Activated naive CD8-positive, alpha-beta T cell treated with anti-CD3 and anti-CD28 coated beads, Interleukin-2, amount 10 ng/mL, durations not matched to agents 7 days and 5 days (primary cell): Measurements from ENCODE around the gene METTL22. TPM values are rescaled to one million over a fixed set of nuclear protein-coding genes. Genes with fewer than 3 reads are reported as not detected.

ENCODE experiments used
- ATAC-seq: fragments of 150-1000 bp; cut with Tn5 transposase; one replicate; pipeline ENCODE4 v1.10.0; 2021; ENCODE audit warnings: low read depth, moderate library complexity
- POLR2A ChIA-PET: fragments of 350-600 bp; sonication (Branson Sonifier 250); formaldehyde crosslinking; loops from one replicate; lab custom pipeline; 2021; ENCODE audit warnings: antibody characterized with exemption; lab: Charles Lee
- DNase-seq: peaks from one replicate; pipeline ENCODE4 v3.0.0; 2021
- H3K27ac Mint-ChIP-seq: one replicate; pipeline ENCODE4 v1.8.0; 2022; ENCODE audit warnings: mild to moderate bottlenecking, mixed read lengths
- H3K27me3 Mint-ChIP-seq: one replicate; pipeline ENCODE4 v1.8.0; 2022; ENCODE audit warnings: mild to moderate bottlenecking, moderate library complexity, mixed read lengths
- H3K36me3 Mint-ChIP-seq: one replicate; pipeline ENCODE4 v1.8.0; 2021; ENCODE audit warnings: mild to moderate bottlenecking, mixed read lengths
- H3K4me1 Mint-ChIP-seq: one replicate; pipeline ENCODE4 v1.8.0; 2021; ENCODE audit warnings: mixed read lengths
- H3K4me3 Mint-ChIP-seq: one replicate; pipeline ENCODE4 v1.8.0; 2022; ENCODE audit warnings: mild to moderate bottlenecking, moderate library complexity, mixed read lengths
- H3K9me3 Mint-ChIP-seq: one replicate; pipeline ENCODE4 v1.8.0; 2021; ENCODE audit warnings: mixed read lengths
- total RNA-seq, 2 experiments: library from RNA; stranded (reverse); gene quantifications; one replicate each; pipeline ENCODE4 v1.2.3, GENCODE V29; 2021

Gene METTL22
- total RNA-seq, 2 experiments from 2014 or later = 36.3 to 40.8 TPM

- peaks cover 8% of the 10 kb centered on the region for H3K36me3 Mint-ChIP-seq
- H3K27ac Mint-ChIP-seq = no peak overlapping the region
- no peaks in the 10 kb centered on the region for H3K27me3 Mint-ChIP-seq
Observed at GRCh38 chr16:8685617-8686016, 64.1 kb downstream of the METTL22 start.

GRCh38 chr16:8686031-8686621, 64.6 kb downstream of the METTL22 start:
- Mint-ChIP-seq H3K4me1 (no peaks in the 10 kb centered on the region), H3K36me3 (peaks cover 8% of the 10 kb centered on the region), H3K9me3 (peaks cover 14% of the 10 kb centered on the region), H3K4me3 (no peak overlapping the region), H3K27me3 (no peaks in the 10 kb centered on the region), H3K27ac (no peak overlapping the region)
- POLR2A ChIA-PET = no interaction called here
- DNase-seq = no peak
- ATAC-seq = no peak

More at GRCh38 chr16:8685617-8686016, 64.1 kb downstream of the METTL22 start:
- no peak for ATAC-seq
- no peak for DNase-seq
- Mint-ChIP-seq H3K4me3 (no peak overlapping the region), H3K4me1 (no peaks in the 10 kb centered on the region), H3K9me3 (peaks cover 12% of the 10 kb centered on the region)
- POLR2A ChIA-PET = no interaction called here

- peaks cover 14% of the 10 kb centered on the region for H3K9me3 Mint-ChIP-seq
- no peak overlapping the region for H3K4me3 Mint-ChIP-seq
- no peak overlapping the region for H3K27ac Mint-ChIP-seq
- POLR2A ChIA-PET = no interaction called here
- H3K36me3 Mint-ChIP-seq = peaks cover 8% of the 10 kb centered on the region
- DNase-seq (no peak), ATAC-seq (no peak)
- H3K4me1 Mint-ChIP-seq = no peaks in the 10 kb centered on the region
- H3K27me3 Mint-ChIP-seq = no peaks in the 10 kb centered on the region
Observed at GRCh38 chr16:8686879-8687278, 65.4 kb downstream of the METTL22 start.

- POLR2A ChIA-PET = no interaction called here
- H3K9me3 Mint-ChIP-seq = peaks cover 14% of the 10 kb centered on the region
- H3K27ac Mint-ChIP-seq = no peak overlapping the region
- no peaks in the 10 kb centered on the region for H3K4me1 Mint-ChIP-seq
- DNase-seq = no peak
- no peak for ATAC-seq
- peaks cover 8% of the 10 kb centered on the region for H3K36me3 Mint-ChIP-seq
- H3K4me3 Mint-ChIP-seq = no peak overlapping the region
- H3K27me3 Mint-ChIP-seq = no peaks in the 10 kb centered on the region
Observed at GRCh38 chr16:8689686-8690085, 68.2 kb downstream of the METTL22 start.

- DNase-seq (no peak), ATAC-seq (no peak)
- H3K27me3 Mint-ChIP-seq = no peaks in the 10 kb centered on the region
- H3K9me3 Mint-ChIP-seq = peaks cover 14% of the 10 kb centered on the region
- H3K27ac Mint-ChIP-seq = no peak overlapping the region
- POLR2A ChIA-PET = no interaction called here
- H3K4me3 Mint-ChIP-seq = no peak overlapping the region
- peaks cover 8% of the 10 kb centered on the region for H3K36me3 Mint-ChIP-seq
- H3K4me1 Mint-ChIP-seq = no peaks in the 10 kb centered on the region
Observed at GRCh38 chr16:8691728-8692127, 70.2 kb downstream of the METTL22 start.

- H3K27ac Mint-ChIP-seq = no peak overlapping the region
- no peak for ATAC-seq
Observed at GRCh38 chr16:8694795-8695728, 73.6 kb downstream of the METTL22 start.

GRCh38 chr16:8696880-8697279, 75.4 kb downstream of the METTL22 start:
- H3K27ac Mint-ChIP-seq = no peak overlapping the region
- no peaks in the 10 kb centered on the region for H3K27me3 Mint-ChIP-seq
- DNase-seq (no peak), ATAC-seq (no peak)
- H3K36me3 Mint-ChIP-seq = no peaks in the 10 kb centered on the region
- no peak overlapping the region for H3K4me3 Mint-ChIP-seq
- no peaks in the 10 kb centered on the region for H3K4me1 Mint-ChIP-seq
- POLR2A ChIA-PET = no interaction called here
- H3K9me3 Mint-ChIP-seq = no peaks in the 10 kb centered on the region

More at GRCh38 chr16:8694795-8695728, 73.6 kb downstream of the METTL22 start:
- Mint-ChIP-seq H3K4me1 (no peaks in the 10 kb centered on the region), H3K4me3 (no peak overlapping the region), H3K36me3 (no peaks in the 10 kb centered on the region), H3K27me3 (no peaks in the 10 kb centered on the region), H3K9me3 (peaks cover 4% of the 10 kb centered on the region)
- DNase-seq = no peak
- POLR2A ChIA-PET = no interaction called here

GRCh38 chr16:8697965-8698364, 76.5 kb downstream of the METTL22 start:
- DNase-seq = no peak
- Mint-ChIP-seq H3K27ac (no peak overlapping the region), H3K4me1 (no peaks in the 10 kb centered on the region), H3K27me3 (no peaks in the 10 kb centered on the region), H3K4me3 (no peak overlapping the region), H3K9me3 (no peaks in the 10 kb centered on the region), H3K36me3 (no peaks in the 10 kb centered on the region)
- no peak for ATAC-seq
- POLR2A ChIA-PET = no interaction called here

Other genes with a start within 250 kb of the METTL22 start
- gene TMEM114, start 31.2 kb upstream of the METTL22 start, total RNA-seq = not detected
- 1 to 10 TPM; 5.4 to 6.0 TPM for gene ABAT, start 52.9 kb downstream of the METTL22 start, total RNA-seq
- 10 to 100 TPM; 11.9 to 12.6 TPM for gene TMEM186, start 175.9 kb downstream of the METTL22 start, total RNA-seq
- gene PMM2, start 176.1 kb downstream of the METTL22 start, total RNA-seq = 10 to 100 TPM; 36.4 to 38.5 TPM
- gene CARHSP1, start 247.3 kb downstream of the METTL22 start, total RNA-seq = 100 to 1,000 TPM; 157 to 173 TPM